Measurements from ENCODE around the gene URB2.
A peak's percentile ranks its signal among the peaks of the same experiment; 100 is the strongest.
"Not testable (repeated sequence)": the region's sequence is repeated elsewhere in the genome, so short reads cannot be mapped to it uniquely, and the experiment has no call there.

The URB2 gene

DNA sequence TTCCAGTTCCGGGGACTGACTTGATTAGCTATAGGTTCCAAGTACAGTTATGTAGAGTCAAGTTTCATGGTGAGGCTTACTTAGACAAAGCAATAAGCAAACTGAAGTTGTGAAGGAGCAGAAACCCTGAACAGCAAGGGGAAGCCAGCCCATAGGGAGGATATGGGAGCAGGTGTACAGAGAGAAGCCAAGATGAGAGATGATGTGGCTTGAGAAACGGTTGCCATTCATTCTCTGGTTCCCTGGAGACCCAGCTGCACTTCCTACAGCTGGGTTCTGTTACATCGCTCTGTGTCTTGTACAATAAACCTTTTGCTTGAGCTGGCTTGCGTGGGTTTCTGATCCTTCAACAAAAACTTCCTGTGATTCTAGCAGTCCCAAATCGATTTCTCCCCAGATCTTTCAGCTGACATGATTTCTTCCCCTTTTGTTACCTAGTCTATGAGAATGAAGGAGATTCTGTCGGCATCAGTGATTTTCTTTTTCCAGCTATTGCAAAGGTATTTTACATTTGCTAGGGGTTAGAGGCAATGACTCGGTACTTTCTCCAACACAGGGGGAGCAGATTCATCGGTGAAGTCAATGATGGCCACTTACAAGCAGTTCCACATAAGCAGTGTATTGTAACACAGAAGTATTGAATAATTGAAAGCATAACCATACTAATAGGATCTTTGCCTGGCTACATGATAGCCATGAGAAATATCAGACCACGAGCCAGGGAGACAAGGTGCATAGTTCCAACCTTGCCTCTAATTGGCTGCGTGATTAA is 67.3 kb downstream of the URB2 start:
- no peak for DNase-seq

DNA sequence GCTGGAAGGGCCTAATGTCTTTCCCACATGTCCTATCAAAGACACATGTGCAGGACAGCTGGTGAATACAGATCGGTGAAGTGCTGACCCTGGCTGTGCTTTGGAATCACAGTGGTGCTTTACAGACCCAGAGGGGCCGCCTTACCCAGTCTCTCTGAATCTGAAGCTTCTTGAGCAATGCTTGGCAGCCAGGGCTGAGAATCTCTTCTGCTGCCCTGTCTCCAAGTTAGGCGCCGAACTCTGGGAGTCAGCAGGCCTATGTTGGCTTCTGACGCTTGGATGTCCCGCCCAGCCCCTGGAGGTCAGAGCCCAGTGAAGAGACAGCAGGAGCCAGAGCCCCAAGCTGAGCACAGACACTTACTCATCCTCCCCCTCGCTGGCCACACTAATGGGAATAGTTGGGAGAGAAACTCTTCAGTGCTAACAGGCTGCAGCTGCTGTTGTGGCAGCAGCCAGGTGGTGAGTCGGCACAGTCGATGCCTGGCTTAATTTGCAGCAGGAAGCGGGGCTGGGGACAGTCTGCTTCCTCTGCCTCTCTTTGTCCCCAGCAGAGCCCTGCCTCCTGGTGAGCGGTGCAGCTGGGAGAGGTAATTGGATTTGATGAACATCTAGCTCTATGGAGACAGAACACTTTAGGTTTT is 68.1 kb downstream of the URB2 start:
- DNase-seq: peak; percentile 22 to 31

DNA sequence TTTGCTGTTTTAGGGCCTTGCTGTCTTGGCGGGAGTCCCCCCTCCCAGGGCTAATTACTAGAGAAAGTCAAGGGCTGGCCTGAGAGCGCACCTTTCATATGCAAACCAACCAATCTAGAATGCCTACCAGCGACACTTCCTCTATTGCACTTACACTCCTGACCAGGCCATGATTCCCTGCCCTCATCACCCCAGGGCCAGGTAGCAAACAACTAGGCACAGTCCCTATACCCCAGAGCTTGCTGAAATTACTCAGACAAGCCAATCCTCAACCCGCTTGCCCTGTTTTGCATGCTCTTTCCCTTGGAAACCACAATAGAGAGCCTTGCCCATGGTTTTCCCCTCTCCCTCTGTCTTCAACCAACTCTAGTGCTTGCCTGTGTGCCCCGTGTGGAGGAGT is 70.3 kb downstream of the URB2 start:
- no peak for DNase-seq

DNA sequence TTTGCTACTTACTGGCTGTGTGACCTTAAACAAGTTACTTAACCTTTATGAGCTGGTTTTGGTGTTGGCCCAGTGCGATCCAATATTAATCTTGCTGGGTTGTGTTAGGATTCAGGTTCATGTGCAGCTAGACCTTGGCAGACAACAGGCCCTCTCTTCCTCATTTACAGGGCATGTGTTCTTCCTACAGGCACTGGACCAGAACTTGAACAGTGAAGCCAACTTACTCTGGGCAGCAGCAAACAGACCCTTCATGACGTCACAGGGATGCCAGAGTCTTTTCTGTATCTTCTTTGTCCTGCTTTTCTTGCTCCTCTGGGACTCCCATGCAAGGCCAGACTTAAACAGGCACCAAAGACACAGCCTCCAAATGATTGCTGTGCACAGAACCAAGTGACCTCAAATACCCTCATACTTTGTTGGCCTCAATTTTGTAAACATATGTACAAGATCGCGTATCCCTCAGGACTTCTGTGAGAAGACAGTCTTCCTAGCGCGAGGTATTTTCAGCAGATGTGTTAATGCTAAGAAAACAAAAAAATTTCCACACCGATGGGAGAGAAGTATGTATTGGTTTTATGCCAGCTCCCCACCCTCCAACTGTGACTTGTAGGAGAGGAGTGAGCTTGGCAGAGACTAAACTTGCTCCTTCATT is 73.7 kb downstream of the URB2 start:
- DNase-seq: no peak

DNA sequence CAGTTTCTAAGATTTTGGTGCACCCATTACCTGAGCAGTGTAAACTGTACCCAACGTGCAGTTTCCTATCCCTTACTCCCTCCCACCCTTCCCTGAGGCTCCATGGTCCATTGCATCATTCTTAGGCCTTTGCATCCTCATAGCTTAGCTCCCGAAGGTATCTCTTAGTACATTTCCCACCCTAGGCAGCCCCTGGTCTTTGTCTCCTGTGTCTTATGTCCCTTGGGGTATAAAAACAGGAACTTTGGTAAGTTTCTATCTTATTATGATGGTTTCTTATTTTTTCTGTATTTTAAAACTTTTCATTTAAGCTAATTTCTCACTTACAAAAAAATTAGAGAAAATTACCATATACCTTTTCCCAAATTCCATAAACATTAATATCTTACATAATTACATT is 78.1 kb downstream of the URB2 start:
- DNase-seq: no peak

DNA sequence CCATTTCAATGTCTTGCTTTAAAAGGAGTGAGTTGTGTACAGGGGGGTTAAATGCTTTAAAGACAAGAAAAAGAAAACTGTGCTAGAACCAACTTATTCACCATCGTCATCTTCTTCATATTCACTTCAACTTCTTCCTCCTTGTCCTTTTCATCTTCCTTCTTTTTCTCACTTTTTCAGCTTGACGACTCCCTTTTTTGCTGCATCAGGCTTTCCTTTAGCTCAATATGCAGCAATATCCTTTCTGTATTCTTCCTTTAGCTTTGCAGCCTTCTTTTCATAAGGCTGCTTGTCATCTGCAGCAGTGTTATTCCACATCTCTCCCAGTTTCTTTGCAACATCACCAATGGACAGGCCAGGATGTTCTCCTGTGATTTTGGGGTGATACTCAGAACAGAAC is 79.1 kb downstream of the URB2 start:
- not testable (repeated sequence) for DNase-seq

DNA sequence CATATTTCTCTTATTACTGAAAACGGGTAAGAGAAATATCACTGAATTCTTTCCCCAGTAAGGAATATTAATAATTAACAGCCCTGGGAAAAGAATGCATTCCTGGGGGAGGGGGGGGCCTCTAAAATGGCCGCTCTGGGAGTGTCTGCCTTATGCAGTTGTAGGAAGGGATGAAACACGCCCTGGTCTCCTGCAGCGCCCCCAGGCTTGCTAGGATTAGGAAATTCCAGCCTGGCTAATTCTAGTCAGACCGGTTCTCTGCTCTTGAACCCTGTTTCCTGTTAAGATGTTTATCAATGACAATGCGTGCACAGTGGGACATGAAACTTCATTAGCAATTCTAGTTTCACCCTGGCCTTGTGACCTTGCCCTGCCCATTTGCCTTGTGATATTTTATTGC is 81.1 kb downstream of the URB2 start:
- DNase-seq: not testable (repeated sequence)

DNA sequence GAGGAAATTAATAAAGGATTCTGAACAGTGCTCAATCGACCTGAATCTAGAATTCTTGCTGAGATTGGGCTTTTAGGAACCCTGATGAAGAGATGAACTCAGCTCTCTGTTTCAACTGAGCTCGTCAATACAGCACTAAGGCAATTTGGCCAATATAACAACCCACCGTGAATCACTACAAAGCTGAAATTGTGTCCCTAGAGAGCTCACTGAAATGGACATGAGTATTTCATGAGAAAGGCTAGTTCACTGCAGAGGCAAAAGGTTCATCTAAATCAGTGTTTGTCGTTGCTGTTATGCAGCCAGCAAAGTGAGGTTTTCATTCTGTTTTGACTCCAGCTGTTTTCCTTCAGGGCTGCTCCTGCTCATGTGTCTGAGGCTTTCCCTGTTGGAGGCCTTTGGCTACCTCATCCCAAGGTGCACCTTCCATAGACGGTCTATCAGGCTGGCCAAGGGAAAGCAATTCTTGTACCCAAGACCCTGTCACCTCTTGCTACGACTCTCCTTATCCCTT is 83.5 kb downstream of the URB2 start:
- no peak for DNase-seq

Measured in Kasumi-1 (cell line).